GM12874 (cell line): ENCODE data around the gene PDGFRB.

Source experiments
- TF ChIP-seq, protein P1 (sequence below): IDR thresholded peaks from 2 replicates; pipeline ENCODE4 v1.5.1; 2011; ENCODE audit warnings: low read depth, mild to moderate bottlenecking, control low read depth, low read length, moderate library complexity; ENCODE audit not compliant: insufficient read depth

PDGFRB gene

DNA sequence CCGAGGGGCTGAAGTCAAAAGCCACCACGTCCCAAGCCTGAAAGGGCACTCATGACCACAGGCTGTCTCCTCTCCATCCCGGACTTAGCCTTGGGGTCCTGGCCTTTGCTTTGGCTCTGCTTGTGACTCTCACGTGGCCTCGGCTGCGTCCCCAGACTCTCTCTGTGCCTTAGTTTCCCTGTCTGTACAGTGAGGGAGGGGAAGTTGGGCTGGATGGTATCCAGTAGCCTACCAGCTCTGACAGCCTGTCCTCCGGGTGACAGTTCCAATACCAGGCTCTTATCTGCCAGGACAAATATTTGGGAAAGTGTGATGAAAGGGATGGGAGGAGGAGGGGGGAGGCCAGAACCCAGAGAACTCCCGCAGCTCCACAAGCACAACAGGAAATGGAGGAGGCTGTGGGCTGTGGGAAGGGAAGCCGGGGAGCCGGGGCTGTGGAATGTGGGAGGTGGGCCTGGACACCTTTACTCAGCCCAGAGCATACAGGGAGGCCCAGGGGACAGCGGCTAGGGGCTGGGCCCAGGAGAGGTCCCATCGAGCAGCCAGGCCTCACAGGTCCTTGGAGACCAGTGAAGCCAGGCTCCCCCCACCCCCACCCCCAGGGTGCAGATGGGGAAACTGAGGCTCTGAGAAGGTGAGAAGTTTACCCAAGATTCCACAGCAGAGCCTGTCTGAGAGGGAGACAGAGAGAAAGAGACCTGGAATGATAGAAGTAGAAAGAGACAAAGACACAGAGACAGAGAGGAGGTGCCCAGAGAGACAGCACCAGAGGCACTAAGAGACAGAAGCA is 18.3 kb downstream of the PDGFRB start:
- TF ChIP-seq, protein P1, sequence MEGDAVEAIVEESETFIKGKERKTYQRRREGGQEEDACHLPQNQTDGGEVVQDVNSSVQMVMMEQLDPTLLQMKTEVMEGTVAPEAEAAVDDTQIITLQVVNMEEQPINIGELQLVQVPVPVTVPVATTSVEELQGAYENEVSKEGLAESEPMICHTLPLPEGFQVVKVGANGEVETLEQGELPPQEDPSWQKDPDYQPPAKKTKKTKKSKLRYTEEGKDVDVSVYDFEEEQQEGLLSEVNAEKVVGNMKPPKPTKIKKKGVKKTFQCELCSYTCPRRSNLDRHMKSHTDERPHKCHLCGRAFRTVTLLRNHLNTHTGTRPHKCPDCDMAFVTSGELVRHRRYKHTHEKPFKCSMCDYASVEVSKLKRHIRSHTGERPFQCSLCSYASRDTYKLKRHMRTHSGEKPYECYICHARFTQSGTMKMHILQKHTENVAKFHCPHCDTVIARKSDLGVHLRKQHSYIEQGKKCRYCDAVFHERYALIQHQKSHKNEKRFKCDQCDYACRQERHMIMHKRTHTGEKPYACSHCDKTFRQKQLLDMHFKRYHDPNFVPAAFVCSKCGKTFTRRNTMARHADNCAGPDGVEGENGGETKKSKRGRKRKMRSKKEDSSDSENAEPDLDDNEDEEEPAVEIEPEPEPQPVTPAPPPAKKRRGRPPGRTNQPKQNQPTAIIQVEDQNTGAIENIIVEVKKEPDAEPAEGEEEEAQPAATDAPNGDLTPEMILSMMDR: no peak

DNA sequence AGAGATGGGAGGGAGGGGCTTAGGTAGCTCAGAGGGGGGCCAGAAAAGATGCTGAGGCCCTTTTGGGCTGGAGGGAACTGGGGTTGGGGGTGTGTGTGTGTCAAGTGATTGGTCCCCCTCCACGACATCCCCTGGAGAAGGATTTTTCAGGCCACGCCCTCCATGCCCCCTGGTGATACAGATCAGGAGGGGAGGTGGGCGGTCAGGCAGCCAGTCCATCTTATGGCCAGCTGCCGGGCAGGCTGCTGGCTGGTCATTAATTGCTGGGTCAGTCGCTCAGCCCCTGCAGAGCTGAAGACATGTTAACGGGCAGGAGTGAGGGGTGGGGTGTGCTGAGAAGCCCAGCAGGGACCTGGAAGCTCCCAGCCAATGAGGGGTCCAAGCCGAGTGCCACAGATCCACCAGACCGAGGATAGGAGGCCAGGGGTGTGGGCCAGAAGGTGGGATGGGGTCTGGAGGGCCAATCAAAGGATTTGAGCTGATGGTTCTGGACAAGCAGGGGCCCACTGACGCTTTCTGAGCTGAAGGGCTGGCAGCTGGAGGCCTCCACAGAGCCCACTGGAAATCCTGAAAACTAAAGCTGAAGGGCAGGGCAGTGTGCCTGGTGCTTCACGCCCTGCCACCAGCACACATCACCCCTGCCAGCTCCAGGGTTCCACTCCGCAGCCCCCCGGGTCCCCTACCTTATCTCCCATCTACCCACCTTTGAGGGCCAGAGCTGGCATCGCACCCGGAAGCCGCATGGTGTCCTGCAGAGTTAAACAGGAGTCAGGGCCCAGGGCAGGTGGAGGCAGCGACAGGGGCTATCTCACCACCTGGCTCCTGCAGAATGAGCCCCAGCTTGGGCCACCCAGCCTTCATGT is 19.1 kb downstream of the PDGFRB start:
- TF ChIP-seq, protein P1: no peak

DNA sequence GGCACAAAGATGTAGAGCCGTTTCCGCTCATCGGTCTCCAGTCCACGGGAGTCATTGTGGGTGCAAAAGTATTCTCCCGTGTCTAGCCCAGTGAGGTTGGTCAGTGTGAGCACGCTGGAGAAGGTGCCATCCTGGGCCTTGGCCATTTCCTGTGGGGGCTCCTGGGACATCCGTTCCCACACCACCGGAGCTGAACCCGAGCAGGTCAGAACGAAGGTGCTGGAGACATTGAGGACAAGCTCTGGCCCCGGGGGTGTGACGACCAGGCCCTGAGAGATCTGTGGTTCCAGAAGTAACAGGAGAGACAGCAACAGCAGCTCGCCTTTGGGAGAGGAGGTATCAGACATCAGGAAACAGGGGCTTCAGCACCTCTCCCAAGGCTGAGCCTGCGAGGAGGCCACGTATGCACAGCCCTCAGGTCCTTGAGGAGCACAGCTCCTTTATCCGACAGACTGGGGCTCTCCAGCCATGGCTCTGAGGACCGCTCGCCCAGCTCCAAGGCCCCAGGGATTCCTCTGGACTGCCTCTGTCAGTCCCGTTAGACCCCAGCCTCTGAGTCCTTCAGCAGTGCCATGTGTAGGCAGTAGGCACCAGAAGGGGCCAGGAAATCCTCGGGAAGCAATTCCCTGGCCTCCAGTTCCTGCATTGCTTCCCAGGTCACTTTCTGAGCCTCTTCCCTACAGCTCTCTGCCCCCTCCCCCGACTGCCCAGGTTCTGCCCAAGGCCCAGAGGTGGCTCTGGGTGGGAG is 19.9 kb downstream of the PDGFRB start:
- TF ChIP-seq, protein P1: no peak

DNA sequence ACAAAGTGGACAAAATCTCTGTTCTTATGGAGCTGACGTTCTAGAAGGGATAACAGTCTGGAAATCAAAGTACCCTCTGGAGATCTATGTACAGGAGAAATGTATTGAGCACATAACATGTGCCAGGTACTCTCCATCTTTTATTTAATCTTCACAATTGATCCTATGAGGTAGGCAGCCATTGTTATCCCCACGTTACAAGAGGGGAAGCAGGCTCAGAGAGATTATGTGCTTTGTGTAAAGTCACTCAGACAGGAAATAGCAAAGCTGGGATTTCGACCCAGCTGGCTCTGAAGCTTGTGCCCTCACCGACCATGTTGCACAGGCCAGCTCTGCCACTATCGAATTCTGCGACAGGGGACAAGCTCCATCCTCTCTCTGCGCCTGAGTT is 21.5 kb downstream of the PDGFRB start:
- TF ChIP-seq, protein P1: no peak

DNA sequence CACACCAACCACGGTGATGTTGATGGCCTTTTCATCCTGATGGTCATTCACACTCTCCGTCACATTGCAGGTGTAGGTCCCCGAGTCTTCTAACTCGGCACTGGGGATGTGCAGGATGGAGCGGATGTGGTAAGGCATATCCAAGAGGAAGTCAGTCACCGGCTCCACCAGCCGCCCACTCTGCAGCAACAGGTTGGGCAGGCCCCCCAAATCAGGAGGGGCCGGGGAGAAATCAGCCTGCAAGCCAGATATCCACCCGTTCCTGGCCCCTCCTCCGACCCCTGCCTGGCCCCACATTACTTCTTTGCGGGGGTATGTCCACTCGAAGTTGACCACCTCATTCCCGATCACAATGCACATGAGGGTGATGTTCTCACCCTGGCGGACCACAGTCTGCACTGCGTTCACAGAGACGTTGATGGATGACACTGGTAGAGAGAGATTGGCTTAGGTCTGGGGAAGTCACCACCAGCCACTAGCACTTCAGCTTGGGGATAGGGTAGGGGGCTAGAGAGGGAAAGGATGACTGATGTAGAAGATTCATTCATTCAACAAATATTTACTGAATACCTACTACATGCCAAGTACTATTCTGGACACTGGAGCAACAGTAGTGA is 22.0 kb downstream of the PDGFRB start:
- TF ChIP-seq, protein P1: no peak

DNA sequence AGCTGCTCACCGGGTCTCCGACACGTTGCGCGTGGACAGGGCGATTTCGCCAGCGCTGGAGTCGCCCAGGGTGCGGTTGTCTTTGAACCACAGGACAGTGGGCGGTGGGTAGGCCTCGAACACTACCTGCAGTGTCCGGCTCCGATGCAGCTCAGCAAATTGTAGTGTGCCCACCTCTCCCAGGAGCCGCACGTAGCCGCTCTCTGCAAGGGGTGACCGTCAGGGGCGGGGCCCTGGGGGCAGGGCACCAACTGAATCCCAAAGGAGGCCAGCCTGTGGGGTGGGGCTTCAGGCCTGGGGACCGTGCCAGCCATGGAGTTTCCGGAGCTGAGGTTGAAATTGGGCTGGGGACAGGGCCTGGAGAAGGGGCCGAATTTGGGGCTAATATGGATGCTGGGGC is 22.9 kb downstream of the PDGFRB start:
- TF ChIP-seq, protein P1: no peak
